HG03045 (cell line): ENCODE measurements around the gene SLX9.
"Not testable (repeated sequence)": the region's sequence is repeated elsewhere in the genome, so short reads cannot be mapped to it uniquely, and the experiment has no call there.

ENCODE experiments used
- ATAC-seq: cut with Tn5 transposase; IDR thresholded peaks from one replicate; pipeline ENCODE4 v1.9.1; 2021; ENCODE audit warnings: mild to moderate bottlenecking, moderate library complexity; ENCODE audit not compliant: unreplicated experiment

Gene SLX9

GRCh38 chr21:44928500-44929241 is 11.2 kb upstream of the SLX9 start:
- ATAC-seq: not testable (repeated sequence)

DNA sequence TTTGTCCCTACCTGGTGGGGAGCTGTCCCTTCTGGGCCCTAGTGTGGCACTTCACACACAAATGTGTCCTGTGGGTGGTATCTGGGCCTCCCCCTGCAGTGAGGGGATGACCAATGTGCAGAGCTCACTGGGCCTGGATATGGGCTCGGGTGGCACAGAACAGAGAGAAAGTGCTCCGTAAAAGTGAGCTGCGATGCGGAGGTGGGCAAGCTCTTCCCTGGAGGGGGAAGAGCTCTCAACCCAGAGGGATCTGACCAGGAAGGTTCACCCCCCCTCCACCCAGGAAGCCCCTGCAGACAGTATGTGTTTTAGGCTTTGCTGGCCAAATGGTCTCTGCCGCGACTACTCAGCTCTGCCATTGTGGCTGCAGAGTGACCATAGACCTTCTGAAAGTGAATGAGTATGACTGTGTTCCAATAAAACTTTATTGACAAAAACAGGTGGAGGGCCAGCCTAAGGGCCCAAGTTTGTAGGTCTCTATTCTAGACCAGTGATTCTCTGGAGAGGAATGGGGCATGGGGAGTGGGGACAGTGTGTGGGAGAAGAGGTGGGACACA is 10.5 kb upstream of the SLX9 start:
- no peak for ATAC-seq

- no peak for ATAC-seq
Measured at GRCh38 chr21:44929799-44930542, 9.9 kb upstream of the SLX9 start.

- no peak for ATAC-seq
Measured at GRCh38 chr21:44930543-44930981, 9.3 kb upstream of the SLX9 start.

DNA sequence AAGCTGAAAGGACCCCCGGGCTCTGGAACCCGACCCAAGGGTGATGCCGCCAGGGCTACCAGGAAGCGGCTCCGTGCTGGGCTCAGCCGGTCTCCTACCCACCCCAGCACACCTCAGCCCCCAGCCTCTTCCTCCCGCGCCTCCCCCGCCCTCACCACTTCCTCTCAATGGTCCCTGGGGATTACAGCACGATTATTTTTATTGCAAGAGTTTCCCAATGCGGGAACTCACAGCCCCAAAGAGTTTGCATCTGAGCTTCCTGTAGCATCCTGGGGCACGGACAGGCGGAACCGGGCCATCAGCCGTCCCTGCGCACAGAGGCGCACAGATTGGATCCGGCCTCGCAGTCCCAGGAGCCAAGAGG is 8.7 kb upstream of the SLX9 start:
- ATAC-seq: no peak

- no peak for ATAC-seq
Measured at GRCh38 chr21:44931501-44932407, 8.1 kb upstream of the SLX9 start.

GRCh38 chr21:44932408-44933181 is 7.2 kb upstream of the SLX9 start:
- no peak for ATAC-seq

DNA sequence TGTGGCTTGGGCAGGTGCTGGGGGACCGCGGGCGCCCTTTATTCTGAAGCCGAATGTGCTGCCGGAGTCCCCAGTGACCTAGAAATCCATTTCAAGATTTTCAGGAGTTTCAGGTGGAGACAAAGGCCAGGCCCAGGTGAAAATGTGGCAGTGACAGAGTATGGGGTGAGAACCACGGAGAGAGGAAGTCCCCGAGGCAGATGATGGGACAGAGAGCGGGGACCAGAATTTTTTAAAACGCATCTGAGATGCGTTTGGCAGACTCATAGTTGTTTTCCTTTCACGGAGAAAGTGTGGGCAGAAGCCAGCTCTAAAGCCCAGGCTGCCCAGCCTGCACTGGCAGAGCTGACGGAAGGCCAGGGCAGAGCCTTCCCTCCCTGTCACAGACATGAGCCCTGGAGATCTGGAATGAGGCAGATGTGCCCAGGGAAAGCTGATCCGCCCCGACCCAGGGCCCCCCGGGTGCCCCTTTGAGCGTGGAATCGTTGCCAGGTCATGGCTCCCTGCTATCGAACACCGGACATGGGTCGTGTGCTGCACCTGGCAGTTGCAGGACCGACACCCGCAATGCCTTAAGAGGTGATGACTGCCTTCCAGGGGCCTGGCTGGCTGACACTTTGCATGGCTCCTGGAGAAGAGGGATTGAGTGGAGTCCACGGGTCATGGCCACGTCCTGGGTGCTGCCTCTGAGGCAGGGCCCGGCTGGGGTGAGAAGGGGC is 6.5 kb upstream of the SLX9 start:
- no peak for ATAC-seq

DNA sequence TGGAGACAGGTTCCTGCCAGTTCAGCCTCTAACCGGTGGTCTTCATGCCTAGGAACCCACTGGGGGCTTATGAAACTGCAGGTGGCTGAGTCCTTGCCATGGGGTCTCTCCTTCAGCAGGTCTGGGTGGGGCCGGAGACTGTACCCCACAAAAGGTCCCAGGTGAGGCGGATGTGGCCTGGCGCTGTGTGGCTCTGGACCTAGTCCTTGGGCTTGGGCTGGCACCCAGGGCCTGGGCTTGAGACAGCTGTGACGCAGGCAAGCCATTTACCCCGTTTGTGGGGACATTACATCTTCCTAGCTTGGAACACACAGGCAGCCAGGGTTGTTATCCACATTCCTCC is 5.9 kb upstream of the SLX9 start:
- no peak for ATAC-seq

DNA sequence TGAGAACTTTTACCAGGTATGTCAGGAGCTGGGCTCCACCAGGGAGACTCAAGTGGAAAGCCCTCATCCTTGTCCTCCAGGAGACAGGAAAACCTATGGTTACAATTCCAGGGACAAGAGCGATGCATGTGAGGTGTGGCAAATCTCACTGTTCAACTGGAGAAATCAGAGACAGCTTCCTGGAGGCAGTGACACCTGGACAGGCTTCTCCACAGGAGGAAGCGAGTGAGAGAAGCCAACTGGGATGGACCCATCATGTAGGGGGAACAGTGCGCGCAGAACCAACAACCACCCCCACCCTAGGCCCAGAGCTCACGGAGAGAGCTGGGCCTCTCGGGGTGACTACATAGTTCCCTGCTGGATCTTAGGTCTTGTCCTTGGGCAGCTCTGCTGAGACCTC is 5.6 kb upstream of the SLX9 start:
- no peak for ATAC-seq

GRCh38 chr21:44934797-44935532 is 4.9 kb upstream of the SLX9 start:
- no peak for ATAC-seq

DNA sequence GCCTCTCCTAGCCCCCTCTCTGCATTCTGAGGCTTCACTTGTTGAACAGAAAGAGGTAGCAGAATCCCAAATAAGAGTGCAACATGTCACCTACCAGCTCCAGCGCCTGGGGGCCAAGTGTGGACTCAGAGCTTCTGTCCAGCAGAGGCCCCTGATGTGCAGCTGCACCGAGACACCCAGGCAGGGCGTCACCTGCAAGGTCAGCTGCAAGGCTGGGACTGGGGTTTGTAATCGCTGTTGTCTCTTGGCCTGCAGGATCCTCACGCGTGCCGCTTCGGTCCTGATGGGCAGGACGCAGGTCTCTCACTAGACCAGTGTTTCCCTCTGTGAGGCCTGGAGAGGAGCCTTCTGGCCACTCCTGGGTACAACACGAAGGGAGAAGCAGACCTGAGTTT is 4.3 kb upstream of the SLX9 start:
- ATAC-seq: no peak

DNA sequence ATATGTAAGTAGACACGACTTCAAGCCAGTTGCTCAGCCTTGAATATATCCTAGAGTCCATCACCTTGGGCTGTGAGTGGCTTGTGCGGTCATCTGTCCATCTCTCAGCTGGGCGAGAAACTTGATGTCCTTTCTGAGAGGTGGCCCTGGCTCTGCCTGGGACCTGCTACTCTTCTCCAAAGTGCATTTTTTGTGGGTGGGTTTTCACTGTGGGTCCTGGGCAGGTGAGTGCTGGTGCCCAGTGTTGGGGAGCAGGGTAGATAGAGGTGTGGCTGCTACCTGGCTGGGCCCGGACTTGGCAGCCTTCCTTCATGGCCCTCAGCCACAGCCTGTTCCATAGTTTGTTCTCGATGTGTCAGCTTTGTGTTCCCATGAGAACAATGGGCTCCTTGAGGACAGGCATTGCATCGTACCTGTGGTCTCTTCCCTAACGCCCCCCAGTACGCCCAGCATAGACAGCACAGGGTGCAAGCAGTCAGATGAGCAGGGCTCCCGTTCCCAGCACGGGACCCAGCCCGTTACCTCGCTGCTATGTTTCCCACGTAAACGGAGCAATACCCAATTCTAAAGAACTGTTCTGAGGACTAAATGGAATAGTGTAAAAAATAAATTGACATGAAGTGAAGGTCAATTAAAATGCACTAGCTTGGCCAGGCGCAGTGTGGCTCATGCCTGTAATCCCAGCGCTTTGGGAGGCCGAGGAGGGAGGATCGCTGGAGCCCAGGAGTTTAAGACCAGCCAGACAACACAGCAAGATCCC is 877 bp upstream of the SLX9 start:
- no peak for ATAC-seq

GRCh38 chr21:44940116-44940631 is 345 bp downstream of the SLX9 start:
- peak; percentile 7 for ATAC-seq

DNA sequence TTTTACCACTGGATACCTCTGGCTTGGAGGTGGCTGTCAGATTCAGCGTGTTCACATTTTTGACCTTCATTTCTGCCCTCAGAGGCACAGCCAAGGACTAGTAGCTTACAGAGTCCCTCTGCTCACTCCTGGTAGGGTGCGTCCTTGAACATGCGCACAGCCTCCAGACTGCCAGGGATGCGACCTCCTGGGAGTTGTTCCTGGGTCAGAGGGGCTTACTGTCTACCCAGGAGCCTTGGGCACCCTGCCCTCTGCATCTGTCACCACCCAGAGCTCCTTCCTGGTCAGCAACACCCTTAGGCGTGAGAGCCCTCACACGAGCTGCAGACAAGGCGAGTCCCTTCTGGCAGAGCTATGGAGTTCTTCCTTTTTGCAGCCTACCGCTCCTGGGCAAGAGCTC is 1.7 kb downstream of the SLX9 start:
- no peak for ATAC-seq

GRCh38 chr21:44942566-44942965 is 2.7 kb downstream of the SLX9 start:
- no peak for ATAC-seq

DNA sequence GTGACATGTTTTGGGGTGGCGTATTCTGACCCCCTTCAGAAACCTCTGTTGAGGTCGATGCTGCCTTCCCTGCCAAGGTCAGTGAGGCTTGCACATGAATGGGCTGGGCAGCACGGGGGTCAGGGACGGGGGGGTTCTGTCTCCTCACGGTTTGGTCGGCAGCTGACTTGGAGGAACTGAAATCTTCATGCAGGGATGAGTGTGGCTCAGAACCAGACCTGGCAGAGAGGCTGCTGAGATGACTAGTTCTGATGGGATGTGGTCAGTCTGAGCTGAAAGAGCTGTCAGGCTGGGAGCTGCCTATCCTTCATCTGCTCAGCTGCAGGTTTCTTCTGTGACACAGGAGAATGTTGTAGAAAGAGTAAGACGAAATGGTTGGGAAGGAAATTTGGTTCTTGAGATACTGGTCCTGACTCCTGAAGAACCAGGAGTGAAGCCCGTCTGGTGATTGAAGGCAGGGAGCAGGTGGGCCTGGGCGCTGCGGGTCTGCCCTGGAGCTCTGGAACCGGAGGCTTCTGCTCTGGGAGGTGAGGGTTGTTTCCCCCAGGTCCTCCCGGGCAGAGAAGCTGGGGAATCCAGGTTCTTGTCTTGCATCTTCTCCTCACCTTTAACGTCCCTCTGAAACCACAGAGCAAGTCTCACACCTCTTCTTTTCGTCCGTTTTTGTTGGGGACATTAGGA is 3.3 kb downstream of the SLX9 start:
- ATAC-seq: no peak
